HFF-Myc (cell line): ENCODE measurements around the gene RFX2.
"Not testable (repeated sequence)": the region's sequence is repeated elsewhere in the genome, so short reads cannot be mapped to it uniquely, and the experiment has no call there.

Experiments used
- DNase-seq: peaks from one replicate; pipeline ENCODE4 v3.0.0-alpha.2; 2011; ENCODE audit warnings: low read depth; ENCODE audit errors: extremely low read depth
- H3K4me3 ChIP-seq: replicated peaks from 2 replicates; pipeline ENCODE4 v1.5.1; 2011; ENCODE audit warnings: low read depth, mild to moderate bottlenecking, control low read depth, low read length
- TF ChIP-seq, protein P1 (sequence below): IDR thresholded peaks from 2 replicates; pipeline ENCODE4 v1.5.1; 2012; ENCODE audit warnings: mild to moderate bottlenecking, low read depth, low read length, control low read depth; ENCODE audit errors: missing control alignments

Gene RFX2

DNA sequence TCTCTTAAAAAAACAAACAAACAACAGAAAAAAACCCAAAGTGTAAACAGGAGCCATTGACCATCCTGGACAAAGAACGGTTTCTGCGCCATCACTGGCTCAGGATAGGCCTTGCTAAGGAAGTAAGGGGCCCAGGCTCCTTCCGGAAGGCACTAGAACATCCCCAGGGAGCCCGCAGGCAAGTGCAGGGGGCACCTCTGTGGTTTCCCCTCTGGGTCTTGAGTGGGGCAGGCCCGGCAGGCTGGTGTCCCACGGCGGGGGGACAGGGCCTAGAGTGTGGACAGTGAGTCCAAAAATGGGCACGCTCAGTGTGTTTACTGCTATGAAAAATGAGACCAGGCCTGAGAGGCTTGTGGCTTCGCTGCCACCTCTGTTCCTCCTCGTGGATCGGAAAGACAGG lies 117.5 kb downstream of the RFX2 start:
- TF ChIP-seq, protein P1, sequence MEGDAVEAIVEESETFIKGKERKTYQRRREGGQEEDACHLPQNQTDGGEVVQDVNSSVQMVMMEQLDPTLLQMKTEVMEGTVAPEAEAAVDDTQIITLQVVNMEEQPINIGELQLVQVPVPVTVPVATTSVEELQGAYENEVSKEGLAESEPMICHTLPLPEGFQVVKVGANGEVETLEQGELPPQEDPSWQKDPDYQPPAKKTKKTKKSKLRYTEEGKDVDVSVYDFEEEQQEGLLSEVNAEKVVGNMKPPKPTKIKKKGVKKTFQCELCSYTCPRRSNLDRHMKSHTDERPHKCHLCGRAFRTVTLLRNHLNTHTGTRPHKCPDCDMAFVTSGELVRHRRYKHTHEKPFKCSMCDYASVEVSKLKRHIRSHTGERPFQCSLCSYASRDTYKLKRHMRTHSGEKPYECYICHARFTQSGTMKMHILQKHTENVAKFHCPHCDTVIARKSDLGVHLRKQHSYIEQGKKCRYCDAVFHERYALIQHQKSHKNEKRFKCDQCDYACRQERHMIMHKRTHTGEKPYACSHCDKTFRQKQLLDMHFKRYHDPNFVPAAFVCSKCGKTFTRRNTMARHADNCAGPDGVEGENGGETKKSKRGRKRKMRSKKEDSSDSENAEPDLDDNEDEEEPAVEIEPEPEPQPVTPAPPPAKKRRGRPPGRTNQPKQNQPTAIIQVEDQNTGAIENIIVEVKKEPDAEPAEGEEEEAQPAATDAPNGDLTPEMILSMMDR, result no peak
- H3K4me3 ChIP-seq, result no peak overlapping the region
- DNase-seq, result no peak

DNA sequence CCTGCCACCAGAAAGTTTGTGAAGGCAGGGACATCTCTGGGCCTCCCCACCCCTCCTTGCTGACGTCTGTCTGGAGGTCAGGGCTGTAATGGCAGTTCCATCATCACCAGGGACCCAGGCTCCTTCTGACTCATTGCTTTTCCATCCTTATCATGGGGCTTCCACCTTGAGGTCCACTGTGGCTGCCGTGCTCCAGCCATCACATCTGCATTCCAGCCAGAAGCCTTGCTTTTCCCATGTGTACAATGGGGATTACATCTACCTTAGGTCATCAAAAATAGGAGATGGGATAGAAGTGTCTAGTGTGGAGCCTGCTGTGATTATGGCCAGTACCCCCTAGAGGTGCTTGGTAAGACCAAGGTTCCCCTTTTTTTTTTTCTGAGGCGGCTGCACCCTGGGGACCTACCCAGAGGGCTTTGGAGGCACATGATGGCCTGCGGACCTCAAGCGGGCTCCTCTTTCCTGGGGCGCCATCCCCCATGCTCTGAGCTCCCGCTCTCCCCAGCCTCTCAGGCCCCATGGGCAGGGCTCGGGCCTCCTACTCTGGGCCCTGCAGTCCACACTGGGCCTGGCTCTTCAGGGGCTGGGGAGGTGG lies 119.0 kb downstream of the RFX2 start:
- no peak overlapping the region for H3K4me3 ChIP-seq
- TF ChIP-seq, protein P1, result no peak

DNA sequence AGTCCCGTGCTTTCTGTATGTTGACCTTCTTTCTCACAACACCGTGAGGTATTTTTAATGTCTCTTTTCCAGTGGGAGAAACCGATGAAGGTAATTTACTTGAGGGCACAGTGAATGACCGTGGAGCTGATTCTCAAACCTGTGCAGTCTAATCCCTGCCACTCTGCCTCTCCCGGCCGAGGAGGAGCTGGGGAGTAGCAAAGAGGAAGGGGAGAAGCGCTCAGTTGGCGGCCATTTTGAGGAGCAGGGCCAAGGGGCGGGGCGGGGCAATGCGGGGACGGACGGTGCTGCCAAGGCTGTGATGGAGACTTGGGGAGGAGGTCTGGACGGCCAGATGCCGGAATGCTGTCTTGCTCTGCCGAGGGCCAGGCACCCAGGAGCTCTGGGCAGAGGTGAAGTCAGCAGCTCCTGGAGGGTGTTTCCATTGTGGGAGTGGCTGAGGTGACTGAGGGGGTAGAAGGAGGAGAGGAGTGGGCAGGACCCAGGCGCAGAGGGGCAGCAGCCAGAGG lies 120.0 kb downstream of the RFX2 start:
- no peak overlapping the region for H3K4me3 ChIP-seq
- DNase-seq, result no peak
- TF ChIP-seq, protein P1, result no peak

More for the DNA sequence above, 119.0 kb downstream of the RFX2 start:
- no peak for DNase-seq

DNA sequence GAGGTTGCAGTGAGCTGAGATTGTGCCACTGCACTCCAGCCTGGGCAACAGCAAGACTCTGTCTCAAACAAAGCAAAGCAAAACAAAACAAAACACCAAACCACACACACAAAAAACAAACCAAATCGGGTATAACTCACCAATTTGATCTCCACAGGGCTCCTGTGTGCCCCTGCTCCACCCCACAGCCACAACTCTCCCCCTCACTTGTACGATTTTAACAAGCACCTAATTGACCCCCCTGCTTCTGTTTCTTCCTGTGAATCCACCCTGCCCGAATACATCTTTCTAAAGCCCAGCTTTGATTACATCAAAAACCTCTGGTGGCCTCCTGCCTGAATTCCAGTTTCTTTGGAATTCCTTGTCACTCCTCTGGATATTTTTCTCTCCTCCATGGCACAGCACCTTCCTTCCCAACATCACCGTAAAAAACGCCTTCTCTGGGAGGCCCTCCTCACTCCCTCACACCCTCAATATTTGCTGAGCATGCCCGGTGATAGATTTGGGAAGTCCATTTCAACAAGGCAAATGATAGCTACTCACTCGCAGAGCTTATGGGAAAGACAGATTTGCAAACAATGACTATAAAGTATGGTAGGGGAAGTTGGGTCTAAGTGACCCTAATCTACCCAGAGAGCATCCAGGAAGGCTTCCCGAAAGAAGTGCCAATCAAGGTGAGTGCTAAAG lies 120.8 kb downstream of the RFX2 start:
- no peak overlapping the region for H3K4me3 ChIP-seq
- TF ChIP-seq, protein P1, result no peak
- no peak for DNase-seq

DNA sequence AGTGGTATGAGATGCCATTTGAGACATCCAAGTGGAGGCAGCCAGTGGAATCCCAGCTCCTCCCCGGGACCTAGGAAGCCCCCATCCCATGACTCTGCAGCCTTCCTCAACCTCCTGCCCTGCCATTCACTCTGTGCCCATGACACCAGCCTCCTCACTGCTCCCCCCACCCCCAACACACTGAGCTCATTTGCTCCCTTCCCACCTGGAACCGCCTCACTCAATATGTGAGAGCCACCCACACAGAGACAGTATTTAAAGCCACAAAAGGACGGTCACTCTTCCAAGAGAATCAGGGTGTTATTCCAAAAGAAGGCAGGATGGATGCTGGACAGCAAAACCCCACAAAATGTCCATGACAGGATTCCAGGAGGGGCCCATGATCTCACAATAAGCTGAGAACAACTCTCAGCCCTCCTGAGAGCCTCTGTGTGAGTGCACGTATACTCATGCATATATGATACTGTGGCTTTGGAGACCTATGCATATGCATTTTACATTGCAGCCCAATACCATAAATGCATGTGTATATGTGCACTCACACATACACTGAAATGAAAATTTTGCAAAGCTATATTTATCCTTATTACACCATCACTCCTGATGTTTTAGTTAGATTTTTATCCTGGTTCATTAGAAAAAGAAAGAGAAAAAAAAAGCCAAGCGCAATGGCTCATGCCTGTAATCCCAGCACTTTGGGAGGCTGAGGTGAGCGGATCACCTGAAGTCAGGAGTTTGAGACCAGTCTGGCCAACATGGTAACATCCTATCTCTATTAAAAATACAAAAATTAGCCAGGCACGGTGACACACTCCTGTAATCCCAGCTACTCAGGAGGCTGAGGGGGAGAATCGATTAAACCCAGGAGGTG lies 121.5 kb downstream of the RFX2 start:
- H3K4me3 ChIP-seq, result no peak overlapping the region
- DNase-seq, result no peak
- TF ChIP-seq, protein P1, result no peak

DNA sequence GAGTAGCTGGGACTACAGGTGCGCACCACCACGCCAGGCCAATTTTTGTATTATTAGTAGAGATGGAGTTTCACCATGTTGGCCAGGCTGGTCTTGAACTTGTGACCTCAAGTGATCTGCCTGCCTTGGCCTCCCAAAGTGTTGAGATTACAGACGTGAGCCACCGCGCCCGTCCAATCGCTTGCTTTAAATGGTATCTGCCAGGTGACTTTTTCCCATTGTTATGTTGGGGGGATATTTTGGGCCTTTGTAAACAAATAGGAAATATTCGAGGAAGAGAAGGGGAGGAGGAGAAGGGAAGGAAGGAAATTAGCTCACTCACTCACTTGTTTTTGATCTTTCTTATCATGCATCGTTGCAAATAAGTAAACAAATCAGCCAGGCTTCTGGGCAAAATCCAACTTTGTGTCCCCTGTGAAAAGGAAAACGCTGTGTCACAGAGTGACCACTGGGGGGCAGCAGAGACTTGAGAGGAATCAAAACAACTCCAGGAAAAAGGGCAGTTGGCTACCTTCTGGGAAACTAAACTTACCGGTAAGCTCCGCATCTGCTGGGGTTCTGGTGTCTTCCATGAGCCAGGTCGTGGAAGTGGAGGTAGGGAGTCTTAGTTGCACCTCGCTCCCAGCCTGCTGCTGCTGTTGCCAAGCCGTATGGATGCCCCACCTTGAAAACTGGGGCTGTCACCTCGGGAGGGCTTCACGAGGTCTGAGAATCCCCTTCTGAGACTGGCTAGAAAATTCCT lies 123.1 kb downstream of the RFX2 start:
- H3K4me3 ChIP-seq, result 0 out of 2 replicates have a peak overlapping the region, but pooled peaks have one; percentile 11
- TF ChIP-seq, protein P1, result peak; percentile 93
- DNase-seq, result peak; percentile 56

DNA sequence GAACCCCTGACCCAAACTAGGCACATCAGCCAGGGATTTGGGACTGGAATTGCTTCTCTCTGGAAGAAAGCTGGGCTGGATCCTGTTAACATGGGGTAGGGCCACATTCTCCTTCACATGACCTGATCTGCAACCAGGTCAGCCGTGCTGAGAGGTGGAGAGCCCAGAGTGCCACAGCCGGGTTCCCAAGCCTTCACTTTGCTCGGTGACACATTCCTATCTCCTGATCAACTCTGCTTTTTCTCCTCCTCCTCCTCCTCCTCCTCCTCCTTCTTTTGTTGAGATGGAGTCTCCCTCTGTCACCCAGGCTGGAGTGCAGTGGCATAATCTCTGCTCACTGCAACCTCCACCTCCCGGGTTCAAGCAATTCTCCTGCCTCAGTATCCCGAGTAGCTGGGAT lies 124.5 kb downstream of the RFX2 start:
- DNase-seq, H3K4me3 ChIP-seq: not testable (repeated sequence)
